ENCODE measurements around the gene EFHD1. TPM values are rescaled to one million over a fixed set of nuclear protein-coding genes. Genes with fewer than 3 reads are reported as not detected.

The EFHD1 gene
- total RNA-seq, 4 donors from 2014 or later: 0.30 to 10.1 (median 2.3) TPM

DNA sequence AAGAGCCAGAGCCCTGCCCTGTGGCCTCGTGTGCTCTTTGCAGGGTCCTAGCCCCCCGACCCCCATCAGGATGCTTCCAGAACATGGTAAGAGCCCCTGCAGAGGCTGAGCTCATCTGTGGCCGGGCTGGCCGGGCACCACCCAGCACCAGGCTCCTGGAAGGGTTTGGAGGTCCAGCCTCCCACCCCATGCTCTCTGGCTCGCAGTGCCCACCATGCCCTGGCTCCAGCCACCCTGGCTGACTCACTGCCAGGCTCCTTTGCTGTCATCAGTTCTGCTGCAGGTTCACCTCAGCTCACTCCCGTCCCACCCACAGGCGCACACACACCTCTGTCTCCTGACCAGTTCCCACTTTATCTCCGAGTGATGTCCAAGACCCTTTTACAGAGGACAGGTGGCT is 45.4 kb upstream of the EFHD1 start:
- WGBS, 2 donors: 71 to 74% methylated on average over 3 to 5 of the region's 8 CpGs
- TF ChIP-seq, protein P1, sequence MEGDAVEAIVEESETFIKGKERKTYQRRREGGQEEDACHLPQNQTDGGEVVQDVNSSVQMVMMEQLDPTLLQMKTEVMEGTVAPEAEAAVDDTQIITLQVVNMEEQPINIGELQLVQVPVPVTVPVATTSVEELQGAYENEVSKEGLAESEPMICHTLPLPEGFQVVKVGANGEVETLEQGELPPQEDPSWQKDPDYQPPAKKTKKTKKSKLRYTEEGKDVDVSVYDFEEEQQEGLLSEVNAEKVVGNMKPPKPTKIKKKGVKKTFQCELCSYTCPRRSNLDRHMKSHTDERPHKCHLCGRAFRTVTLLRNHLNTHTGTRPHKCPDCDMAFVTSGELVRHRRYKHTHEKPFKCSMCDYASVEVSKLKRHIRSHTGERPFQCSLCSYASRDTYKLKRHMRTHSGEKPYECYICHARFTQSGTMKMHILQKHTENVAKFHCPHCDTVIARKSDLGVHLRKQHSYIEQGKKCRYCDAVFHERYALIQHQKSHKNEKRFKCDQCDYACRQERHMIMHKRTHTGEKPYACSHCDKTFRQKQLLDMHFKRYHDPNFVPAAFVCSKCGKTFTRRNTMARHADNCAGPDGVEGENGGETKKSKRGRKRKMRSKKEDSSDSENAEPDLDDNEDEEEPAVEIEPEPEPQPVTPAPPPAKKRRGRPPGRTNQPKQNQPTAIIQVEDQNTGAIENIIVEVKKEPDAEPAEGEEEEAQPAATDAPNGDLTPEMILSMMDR (IDR thresholded peaks at IDR 0.05): no peak
- TF ChIP-seq POLR2A (IDR thresholded peaks at IDR 0.05): no peak
- Histone ChIP-seq H3K9me3 (no peaks in the 10 kb centered on the region), H3K36me3 (peaks cover 0 to 17% (median 0%) of the 10 kb centered on the region in 3 donors), H3K27ac (peak overlapping the region in 2 of 4 donors; percentile 70 to 79), H3K4me1 (peaks cover 3 to 47% (median 33%) of the 10 kb centered on the region in 3 donors), H3K4me3 (no peak overlapping the region), H3K27me3 (no peaks in the 10 kb centered on the region)
- intact Hi-C loops (cut with DNase I): no loop called here
- DNase-seq: no peak

DNA sequence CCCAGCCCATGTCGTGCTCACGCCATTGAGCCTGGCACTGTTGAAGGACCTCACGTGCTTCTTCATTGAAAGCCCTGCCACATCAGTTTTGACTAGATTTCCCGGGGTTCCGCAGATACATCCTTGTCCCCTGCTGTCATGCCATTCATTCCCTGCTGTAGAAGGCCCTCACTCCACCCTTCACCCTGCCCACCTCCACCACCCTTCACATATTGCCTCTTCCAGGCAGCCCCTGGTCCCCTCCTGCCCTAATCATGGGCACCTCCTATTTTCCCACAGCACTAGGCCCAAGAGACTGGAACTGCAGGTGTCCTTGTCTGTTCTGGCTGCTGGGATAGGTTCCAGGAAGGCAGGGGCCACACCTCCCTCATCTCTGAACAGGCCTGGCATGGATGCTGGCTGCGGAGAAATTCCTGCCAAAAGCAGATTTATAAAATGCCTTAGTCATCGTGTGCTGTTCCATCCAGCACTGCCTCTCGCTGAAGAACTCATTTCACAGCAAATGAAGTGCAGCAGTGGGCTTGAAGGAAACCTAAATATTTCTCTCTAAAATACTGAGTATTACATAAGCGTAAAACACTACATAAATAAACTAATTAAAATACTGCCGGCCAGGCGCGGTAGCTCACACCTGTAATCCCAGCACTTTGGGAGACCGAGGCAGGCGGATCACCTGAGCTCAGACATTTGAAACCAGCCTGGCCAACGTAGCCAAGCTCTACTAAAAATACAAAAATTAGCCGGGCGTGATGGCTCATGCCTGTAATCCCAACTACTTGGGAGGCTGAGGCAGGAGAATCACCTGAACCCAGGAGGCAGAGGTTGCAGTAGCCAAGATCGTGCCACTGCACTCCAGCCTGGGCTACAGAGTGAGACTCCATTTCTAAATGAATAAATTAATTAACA is 44.5 kb upstream of the EFHD1 start:
- DNase-seq: no peak
- no peak for TF ChIP-seq POLR2A (IDR thresholded peaks at IDR 0.05)
- TF ChIP-seq, protein P1 (IDR thresholded peaks at IDR 0.05): no peak
- WGBS, 2 donors: 35 to 48% methylated on average over 17 of the region's 18 CpGs
- Histone ChIP-seq H3K36me3 (peaks cover 0 to 8% (median 0%) of the 10 kb centered on the region in 3 donors), H3K4me1 (peaks cover 3 to 53% (median 37%) of the 10 kb centered on the region in 3 donors), H3K4me3 (peak overlapping the region in 1 of 4 donors; percentile 12), H3K27me3 (no peaks in the 10 kb centered on the region), H3K27ac (peak overlapping the region; percentile 66 to 79 (median 72)), H3K9me3 (no peaks in the 10 kb centered on the region)
- intact Hi-C loops (cut with DNase I): no loop called here

DNA sequence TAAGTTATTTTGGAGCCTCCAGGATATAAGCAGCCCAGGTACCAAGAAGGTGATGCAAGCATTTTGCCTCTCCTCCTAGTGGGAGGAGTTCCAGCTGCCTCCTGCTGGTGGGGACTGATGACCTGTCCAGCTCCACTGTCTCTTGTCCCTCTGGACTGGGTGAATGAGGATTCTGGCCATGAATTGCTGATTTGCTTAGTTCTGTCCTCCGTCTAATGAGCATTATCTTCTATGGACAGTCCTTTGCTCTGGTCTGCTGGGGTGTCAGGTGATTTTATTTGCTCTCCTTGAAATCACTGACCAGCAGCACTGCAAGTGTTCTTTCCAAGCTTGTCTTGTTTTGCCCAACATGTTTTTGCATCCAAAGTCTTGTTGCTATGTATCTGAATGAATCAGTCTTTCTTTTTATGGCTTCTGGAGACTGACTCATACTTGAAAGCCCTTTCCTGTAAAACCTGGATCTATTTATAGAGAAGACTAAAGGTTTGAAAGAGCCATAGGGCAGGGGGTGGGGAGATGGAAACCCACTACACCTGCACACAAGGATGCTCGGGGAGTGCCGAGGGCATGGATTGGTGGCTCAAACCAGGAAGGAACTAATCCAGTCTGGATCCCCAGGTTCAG is 40.5 kb upstream of the EFHD1 start:
- no peak overlapping the region for H3K4me3 ChIP-seq
- no peaks in the 10 kb centered on the region for H3K9me3 ChIP-seq
- TF ChIP-seq, protein P1 (IDR thresholded peaks at IDR 0.05): peak in 1 of 6 experiments; percentile 30
- no peak for TF ChIP-seq POLR2A (IDR thresholded peaks at IDR 0.05)
- peak overlapping the region; percentile 39 to 56 (median 47) for H3K27ac ChIP-seq
- H3K4me1 ChIP-seq: peaks cover 1 to 42% (median 35%) of the 10 kb centered on the region in 3 donors
- 39 to 55% methylated on average over 3 of the region's 3 CpGs for WGBS, 2 donors
- no peaks in the 10 kb centered on the region for H3K36me3 ChIP-seq
- no peak for DNase-seq
- no peaks in the 10 kb centered on the region for H3K27me3 ChIP-seq
- intact Hi-C loops (cut with DNase I): no loop called here

DNA sequence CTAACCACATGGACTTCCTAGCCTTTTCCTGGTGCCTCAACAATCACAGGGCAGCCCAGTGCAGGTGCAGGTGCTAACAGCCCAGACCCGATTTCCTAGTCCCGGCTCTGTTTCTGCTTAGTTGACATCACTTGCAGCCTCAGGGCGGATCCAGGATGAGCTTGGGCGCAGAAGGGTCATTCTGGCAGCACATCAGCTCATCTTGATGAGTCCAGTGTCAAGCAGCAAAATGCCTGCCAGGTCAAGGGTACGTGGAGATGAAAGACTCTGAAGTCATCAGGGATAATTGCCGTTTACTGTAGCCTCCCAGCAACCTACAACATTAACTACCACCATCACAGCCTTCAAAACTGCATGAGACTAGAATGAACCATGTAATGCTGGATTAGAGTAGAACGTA is 39.4 kb upstream of the EFHD1 start:
- H3K4me1 ChIP-seq: peaks cover 0 to 31% (median 26%) of the 10 kb centered on the region in 3 donors
- H3K4me3 ChIP-seq: no peak overlapping the region
- no peak overlapping the region for H3K27ac ChIP-seq
- TF ChIP-seq, protein P1 (IDR thresholded peaks at IDR 0.05): no peak
- TF ChIP-seq POLR2A (IDR thresholded peaks at IDR 0.05): no peak
- H3K36me3 ChIP-seq: no peaks in the 10 kb centered on the region
- intact Hi-C loops (cut with DNase I): no loop called here
- no peak for DNase-seq
- no peaks in the 10 kb centered on the region for H3K9me3 ChIP-seq
- no peaks in the 10 kb centered on the region for H3K27me3 ChIP-seq
- 74 to 96% methylated on average over 3 to 6 of the region's 7 CpGs for WGBS, 2 donors

Data from esophagus squamous epithelium (tissue), 5 donors.